KG1 (cell line): ENCODE results near the gene FUT9.

Experiments used
- DNase-seq: peaks from one replicate; lab custom pipeline; 2025; lab: John Stamatoyannopoulos, UW

The FUT9 gene

GRCh38 chr6:96073555-96073954, 57.8 kb downstream of the FUT9 start:
- DNase-seq, result no peak

- DNase-seq, result no peak
Measured at GRCh38 chr6:96074006-96074405, 58.2 kb downstream of the FUT9 start.

- no peak for DNase-seq
Measured at GRCh38 chr6:96075826-96076225, 60.1 kb downstream of the FUT9 start.

GRCh38 chr6:96086745-96087144, 71.0 kb downstream of the FUT9 start:
- DNase-seq, result no peak

- DNase-seq, result no peak
Measured at GRCh38 chr6:96089173-96089572, 73.4 kb downstream of the FUT9 start.

DNA sequence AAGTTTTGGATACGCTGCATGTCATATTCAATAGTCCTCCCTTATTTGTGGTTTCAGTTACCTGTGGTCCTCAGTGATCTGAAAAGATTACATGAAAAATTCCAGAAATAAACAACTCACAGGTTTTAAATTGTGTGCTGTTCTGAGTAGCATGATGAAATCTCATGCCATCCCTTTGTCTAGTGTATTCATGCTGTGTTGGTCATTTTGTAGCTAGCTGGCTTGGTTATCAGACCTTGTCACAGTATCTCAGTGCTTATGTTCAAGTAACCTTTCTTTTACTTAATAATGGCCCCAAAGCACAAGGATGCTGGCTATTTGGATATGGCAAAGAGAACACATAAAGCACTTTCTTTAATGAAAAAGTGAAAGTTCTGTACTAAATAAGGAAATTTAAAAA, 78.3 kb downstream of the FUT9 start:
- no peak for DNase-seq

GRCh38 chr6:96099069-96099468, 83.3 kb downstream of the FUT9 start:
- no peak for DNase-seq

- DNase-seq, result no peak
Measured at GRCh38 chr6:96101564-96101963, 85.8 kb downstream of the FUT9 start.

GRCh38 chr6:96104910-96105309, 89.1 kb downstream of the FUT9 start:
- DNase-seq, result no peak

GRCh38 chr6:96110878-96111277, 95.1 kb downstream of the FUT9 start:
- DNase-seq, result no peak

- peak; percentile 17 for DNase-seq
Measured at GRCh38 chr6:96116674-96117073, 100.9 kb downstream of the FUT9 start.

- DNase-seq, result no peak
Measured at GRCh38 chr6:96124778-96125177, 109.0 kb downstream of the FUT9 start.

GRCh38 chr6:96138406-96138805, 122.6 kb downstream of the FUT9 start:
- DNase-seq, result no peak

- no peak for DNase-seq
Measured at GRCh38 chr6:96142142-96142541, 126.4 kb downstream of the FUT9 start.

DNA sequence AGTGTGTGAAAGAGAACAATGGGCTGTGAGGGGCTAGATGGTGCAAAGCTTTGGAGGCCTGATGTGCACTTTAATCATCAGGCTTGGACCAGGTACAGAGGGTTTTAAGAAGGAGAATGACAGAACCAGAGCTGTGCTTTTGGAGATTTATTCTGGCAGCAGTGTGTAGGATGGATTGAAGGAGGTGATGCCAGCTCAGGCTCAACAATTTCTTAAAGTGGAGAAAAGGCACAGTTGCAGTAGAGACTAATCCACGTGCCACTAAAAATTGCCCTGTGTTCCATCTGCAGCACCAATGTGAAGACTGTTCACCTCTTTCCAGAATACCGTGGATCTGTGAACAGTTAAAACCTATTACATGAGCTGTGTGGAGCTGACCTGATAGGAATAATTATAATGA, 134.7 kb downstream of the FUT9 start:
- DNase-seq, result no peak

DNA sequence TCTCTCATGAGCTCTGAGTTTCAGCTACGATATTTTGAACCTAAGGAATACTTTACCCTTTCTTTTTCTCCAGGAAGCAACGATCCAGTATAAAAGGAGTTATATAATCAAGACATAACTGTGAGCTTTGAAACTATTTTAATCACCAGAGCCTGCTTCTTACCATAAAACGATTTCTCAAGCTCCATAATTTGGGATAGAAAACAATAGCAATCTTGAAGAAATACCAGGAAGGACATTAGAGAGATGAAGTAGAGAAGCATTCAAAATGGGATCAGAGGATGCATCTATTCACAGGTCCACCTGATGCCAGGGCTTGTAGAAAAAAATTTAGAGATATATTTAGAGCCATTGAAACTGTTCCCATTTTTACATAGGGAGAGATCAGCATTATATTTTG, 135.9 kb downstream of the FUT9 start:
- DNase-seq, result no peak

GRCh38 chr6:96152114-96152708, 136.4 kb downstream of the FUT9 start:
- no peak for DNase-seq

DNA sequence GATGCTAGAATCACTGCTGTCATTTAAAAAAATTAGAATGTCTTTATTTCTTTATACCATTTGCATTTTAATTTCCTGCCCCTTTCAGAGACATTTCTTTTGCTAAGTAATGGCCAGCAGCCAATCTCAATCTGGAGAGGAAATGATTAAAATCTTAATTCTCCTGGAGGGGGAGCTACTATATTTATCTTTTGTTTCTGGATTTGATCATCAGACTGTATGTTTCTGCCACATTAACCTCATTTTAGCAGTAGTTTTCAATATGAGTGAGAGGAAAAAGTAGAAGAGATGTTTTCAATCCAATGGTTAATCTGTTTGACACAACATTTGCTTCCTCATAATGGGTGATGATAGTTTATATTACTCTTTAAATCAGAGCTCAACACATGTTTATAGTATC, 138.0 kb downstream of the FUT9 start:
- no peak for DNase-seq

DNA sequence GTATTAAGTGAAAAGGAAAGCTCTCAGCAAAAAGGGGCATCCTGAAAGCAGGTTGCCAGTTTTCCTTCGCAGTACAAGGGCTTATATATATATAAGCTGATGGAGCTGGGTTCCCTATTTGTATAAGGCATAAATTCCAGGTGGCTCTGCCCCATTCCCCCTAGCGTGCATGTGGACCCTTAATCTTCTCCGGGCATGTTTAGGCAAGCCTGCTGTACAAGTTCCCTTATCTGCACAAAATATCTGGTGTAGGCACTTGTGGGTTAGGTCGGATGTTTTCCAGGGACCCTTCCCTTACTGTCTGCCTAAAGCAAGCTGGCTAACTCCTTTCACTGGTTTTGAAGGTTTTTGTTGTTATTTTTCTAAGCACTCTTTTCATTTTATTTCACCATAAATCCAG, 140.7 kb downstream of the FUT9 start:
- DNase-seq, result no peak

DNA sequence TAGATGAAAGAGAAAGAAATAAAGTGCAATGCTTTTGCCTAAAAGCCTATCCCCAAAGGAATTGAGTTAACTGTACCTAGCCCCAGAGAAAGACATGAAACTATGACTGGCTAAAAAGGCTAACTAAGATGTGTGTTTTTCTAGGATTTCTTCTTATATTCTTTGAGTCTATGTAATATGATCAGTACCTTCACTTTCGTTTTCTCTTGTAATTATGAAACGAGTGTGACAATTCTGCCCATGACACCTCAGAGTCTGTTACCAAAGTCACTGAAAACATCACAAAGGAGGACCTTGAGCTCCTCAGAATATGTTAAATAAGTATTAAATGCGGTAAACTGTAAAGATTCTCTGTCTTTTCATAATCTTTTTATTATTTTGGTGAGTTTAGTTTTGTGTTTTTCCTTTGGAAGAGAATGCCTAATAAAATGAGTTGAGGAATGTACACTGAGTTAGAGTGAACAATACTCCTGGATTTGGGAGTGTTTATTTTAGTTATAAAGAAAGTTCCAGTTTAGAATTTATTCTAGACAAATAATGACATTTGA, 141.3 kb downstream of the FUT9 start:
- DNase-seq, result no peak

DNA sequence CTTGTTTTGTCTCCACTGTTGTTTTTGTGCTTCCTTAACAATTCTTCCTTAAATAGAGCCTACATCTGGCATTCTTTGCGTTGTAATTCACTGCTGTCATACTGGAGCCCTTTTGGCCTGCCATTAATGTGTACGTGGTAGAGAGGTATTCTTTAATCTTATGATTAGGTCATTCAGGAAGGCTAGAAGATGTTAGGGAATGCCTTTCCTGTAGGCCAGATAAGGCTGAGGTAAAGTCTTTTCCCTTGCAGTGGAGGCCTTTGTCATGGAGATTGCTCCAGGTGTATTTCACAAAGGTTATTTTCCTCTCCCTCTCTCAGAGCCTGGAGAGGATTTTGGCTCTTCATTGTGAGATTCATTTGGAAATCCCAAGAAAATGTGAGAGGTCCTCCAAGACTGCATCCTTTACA, 146.9 kb downstream of the FUT9 start:
- DNase-seq, result no peak

- no peak for DNase-seq
Measured at GRCh38 chr6:96164802-96165201, 149.0 kb downstream of the FUT9 start.

GRCh38 chr6:96171112-96171511, 155.3 kb downstream of the FUT9 start:
- no peak for DNase-seq

DNA sequence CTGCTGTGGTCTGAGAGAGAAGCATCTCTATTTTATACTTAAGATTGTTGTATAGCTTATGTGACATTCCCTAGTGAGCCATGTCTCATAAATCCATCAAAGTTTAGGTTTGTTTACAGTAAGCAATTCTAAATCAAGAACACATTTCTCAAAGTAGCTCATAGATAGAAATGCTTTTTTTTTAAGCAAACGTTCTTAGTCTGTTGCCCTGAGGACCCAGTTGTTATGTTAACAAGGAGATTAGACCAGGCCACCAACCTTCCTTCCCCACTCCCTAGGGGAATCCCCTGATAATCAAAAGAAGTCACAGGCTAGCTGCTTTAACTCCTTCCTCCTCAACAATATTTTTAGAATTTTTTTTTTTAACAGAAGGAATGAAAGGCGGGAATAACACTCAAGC, 169.0 kb downstream of the FUT9 start:
- no peak for DNase-seq
